ENCODE results near the gene REXO1. TPM values are rescaled to one million over a fixed set of nuclear protein-coding genes. Genes with fewer than 3 reads are reported as not detected.

Gene REXO1
- total and polyA plus RNA-seq, 2 of the 13 experiments (the other 11 are each of a cell fraction or from before 2014, with no cell fraction given), result 5.0 to 11.2 TPM

DNA sequence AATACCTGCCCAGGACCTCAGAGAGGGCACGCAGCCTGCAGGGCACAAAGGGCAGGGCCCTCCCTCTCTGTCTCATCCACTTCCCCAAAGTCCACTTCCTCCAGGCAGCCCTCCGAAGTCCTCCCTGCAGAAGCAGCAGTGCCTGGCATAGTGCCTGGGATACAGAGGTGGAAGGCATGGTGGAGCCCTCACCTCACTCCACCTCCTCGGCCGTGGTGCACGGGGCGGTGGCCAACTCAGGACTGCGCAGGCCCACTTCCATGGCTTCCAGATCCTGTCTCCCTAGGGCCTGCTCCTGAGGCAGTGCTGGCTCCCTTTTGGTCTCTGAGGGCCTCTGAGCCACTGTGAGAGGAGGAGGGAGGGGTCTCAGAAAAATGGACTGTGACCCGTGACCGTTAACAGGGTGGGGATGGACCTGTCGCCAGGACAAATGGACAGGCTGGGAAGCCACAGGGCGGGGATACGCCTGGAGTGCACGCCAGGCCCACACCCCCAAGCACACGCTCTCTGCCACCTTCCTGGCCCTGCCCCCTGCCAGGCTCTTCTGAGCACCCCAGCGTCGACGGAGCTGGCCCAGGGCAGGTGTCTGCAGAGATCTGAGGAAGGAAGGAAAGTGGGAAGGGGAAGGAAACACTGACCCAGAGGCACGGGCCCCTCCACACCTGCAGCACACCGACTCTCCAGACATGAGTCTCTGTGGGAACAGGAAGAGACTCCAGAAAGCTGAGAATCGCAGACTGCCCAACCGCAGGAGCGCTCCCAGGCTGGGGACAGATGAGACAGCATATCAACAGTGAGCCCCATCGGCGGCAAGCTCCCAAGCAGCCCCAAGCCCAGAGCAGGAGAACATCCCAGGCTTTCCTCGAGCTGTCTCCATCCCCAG, 8.4 kb downstream of the REXO1 start (continued):
- TF ChIP-seq, protein P1, sequence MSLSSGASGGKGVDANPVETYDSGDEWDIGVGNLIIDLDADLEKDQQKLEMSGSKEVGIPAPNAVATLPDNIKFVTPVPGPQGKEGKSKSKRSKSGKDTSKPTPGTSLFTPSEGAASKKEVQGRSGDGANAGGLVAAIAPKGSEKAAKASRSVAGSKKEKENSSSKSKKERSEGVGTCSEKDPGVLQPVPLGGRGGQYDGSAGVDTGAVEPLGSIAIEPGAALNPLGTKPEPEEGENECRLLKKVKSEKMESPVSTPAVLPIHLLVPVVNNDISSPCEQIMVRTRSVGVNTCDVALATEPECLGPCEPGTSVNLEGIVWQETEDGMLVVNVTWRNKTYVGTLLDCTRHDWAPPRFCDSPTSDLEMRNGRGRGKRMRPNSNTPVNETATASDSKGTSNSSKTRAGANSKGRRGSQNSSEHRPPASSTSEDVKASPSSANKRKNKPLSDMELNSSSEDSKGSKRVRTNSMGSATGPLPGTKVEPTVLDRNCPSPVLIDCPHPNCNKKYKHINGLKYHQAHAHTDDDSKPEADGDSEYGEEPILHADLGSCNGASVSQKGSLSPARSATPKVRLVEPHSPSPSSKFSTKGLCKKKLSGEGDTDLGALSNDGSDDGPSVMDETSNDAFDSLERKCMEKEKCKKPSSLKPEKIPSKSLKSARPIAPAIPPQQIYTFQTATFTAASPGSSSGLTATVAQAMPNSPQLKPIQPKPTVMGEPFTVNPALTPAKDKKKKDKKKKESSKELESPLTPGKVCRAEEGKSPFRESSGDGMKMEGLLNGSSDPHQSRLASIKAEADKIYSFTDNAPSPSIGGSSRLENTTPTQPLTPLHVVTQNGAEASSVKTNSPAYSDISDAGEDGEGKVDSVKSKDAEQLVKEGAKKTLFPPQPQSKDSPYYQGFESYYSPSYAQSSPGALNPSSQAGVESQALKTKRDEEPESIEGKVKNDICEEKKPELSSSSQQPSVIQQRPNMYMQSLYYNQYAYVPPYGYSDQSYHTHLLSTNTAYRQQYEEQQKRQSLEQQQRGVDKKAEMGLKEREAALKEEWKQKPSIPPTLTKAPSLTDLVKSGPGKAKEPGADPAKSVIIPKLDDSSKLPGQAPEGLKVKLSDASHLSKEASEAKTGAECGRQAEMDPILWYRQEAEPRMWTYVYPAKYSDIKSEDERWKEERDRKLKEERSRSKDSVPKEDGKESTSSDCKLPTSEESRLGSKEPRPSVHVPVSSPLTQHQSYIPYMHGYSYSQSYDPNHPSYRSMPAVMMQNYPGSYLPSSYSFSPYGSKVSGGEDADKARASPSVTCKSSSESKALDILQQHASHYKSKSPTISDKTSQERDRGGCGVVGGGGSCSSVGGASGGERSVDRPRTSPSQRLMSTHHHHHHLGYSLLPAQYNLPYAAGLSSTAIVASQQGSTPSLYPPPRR (CRISPR knock-in tag; IDR thresholded peaks at IDR 0.05; ENCODE audit: borderline replicate concordance), result no peak
- TF ChIP-seq SMARCE1 (IDR thresholded peaks at IDR 0.05; ENCODE audit: borderline replicate concordance) (no peak), GATAD2A (CRISPR knock-in tag; IDR thresholded peaks at IDR 0.05) (no peak), SALL2 (CRISPR knock-in tag; IDR thresholded peaks at IDR 0.05) (no peak), SIX1 (CRISPR knock-in tag; IDR thresholded peaks at IDR 0.05; ENCODE audit: borderline replicate concordance) (no peak), MTA1 (CRISPR knock-in tag; IDR thresholded peaks at IDR 0.05; ENCODE audit: borderline replicate concordance) (no peak; the same call in 1 of the 2 replicates), SOX6 (IDR thresholded peaks at IDR 0.05) (no peak), SOX6 (CRISPR knock-in tag; IDR thresholded peaks at IDR 0.05) (no peak), FOXK2 (IDR thresholded peaks at IDR 0.05) (no peak), FOXO1 (CRISPR knock-in tag; IDR thresholded peaks at IDR 0.05) (no peak), PAF1 (CRISPR knock-in tag; IDR thresholded peaks at IDR 0.05) (no peak), GATA4 (IDR thresholded peaks at IDR 0.05; ENCODE audit: borderline replicate concordance, low read depth) (no peak)
- TF ChIP-seq, protein P2, sequence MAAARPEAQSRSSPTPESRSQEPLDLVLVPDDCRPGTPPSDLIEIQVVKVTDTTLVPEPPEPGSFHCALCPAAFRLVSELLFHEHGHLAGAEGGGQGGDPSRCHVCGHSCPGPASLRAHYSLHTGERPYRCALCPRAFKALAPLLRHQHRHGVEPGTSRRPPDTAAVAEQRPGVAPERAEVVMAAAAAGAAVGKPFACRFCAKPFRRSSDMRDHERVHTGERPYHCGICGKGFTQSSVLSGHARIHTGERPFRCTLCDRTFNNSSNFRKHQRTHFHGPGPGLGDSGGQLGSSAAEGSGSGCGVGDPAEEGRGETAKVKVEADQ (CRISPR knock-in tag; IDR thresholded peaks at IDR 0.05; ENCODE audit: borderline replicate concordance), result no peak
- TF ChIP-seq, protein P3, sequence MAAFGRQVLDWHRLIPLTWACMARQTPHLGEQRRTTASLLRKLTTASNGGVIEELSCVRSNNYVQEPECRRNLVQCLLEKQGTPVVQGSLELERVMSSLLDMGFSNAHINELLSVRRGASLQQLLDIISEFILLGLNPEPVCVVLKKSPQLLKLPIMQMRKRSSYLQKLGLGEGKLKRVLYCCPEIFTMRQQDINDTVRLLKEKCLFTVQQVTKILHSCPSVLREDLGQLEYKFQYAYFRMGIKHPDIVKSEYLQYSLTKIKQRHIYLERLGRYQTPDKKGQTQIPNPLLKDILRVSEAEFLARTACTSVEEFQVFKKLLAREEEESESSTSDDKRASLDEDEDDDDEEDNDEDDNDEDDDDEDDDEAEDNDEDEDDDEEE (CRISPR knock-in tag; IDR thresholded peaks at IDR 0.05), result peak; percentile 72; the same call in 1 of the 2 replicates
- TF ChIP-seq, protein P4, sequence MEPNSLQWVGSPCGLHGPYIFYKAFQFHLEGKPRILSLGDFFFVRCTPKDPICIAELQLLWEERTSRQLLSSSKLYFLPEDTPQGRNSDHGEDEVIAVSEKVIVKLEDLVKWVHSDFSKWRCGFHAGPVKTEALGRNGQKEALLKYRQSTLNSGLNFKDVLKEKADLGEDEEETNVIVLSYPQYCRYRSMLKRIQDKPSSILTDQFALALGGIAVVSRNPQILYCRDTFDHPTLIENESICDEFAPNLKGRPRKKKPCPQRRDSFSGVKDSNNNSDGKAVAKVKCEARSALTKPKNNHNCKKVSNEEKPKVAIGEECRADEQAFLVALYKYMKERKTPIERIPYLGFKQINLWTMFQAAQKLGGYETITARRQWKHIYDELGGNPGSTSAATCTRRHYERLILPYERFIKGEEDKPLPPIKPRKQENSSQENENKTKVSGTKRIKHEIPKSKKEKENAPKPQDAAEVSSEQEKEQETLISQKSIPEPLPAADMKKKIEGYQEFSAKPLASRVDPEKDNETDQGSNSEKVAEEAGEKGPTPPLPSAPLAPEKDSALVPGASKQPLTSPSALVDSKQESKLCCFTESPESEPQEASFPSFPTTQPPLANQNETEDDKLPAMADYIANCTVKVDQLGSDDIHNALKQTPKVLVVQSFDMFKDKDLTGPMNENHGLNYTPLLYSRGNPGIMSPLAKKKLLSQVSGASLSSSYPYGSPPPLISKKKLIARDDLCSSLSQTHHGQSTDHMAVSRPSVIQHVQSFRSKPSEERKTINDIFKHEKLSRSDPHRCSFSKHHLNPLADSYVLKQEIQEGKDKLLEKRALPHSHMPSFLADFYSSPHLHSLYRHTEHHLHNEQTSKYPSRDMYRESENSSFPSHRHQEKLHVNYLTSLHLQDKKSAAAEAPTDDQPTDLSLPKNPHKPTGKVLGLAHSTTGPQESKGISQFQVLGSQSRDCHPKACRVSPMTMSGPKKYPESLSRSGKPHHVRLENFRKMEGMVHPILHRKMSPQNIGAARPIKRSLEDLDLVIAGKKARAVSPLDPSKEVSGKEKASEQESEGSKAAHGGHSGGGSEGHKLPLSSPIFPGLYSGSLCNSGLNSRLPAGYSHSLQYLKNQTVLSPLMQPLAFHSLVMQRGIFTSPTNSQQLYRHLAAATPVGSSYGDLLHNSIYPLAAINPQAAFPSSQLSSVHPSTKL (CRISPR knock-in tag; IDR thresholded peaks at IDR 0.05), result no peak
- TF ChIP-seq, protein P5, sequence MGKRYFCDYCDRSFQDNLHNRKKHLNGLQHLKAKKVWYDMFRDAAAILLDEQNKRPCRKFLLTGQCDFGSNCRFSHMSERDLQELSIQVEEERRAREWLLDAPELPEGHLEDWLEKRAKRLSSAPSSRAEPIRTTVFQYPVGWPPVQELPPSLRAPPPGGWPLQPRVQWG (CRISPR knock-in tag; IDR thresholded peaks at IDR 0.05; ENCODE audit: borderline replicate concordance, low read depth), result no peak
- TF ChIP-seq, protein P6, sequence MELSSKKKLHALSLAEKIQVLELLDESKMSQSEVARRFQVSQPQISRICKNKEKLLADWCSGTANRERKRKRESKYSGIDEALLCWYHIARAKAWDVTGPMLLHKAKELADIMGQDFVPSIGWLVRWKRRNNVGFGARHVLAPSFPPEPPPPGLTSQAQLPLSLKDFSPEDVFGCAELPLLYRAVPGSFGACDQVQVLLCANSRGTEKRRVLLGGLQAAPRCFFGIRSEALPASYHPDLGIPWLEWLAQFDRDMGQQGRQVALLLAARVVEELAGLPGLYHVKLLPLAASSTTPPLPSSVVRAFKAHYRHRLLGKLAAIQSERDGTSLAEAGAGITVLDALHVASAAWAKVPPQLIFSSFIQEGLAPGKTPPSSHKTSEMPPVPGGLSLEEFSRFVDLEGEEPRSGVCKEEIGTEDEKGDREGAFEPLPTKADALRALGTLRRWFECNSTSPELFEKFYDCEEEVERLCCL (CRISPR knock-in tag; IDR thresholded peaks at IDR 0.05; ENCODE audit: borderline replicate concordance), result no peak

Data from HepG2 (cell line).